GM12878 (cell line): ENCODE measurements around the gene KLHL36. TPM values are rescaled to one million over a fixed set of nuclear protein-coding genes. Genes with fewer than 3 reads are reported as not detected.

Experiments used
- ATAC-seq: fragments of 200-7000 bp; cut with Tn5 transposase; 3 replicates; pipeline ENCODE4 v1.9.1; 2020; ENCODE audit warnings: mild to moderate bottlenecking, moderate library complexity
- BruUV-seq: library from RNA; stranded (reverse); fragments of 400-500 nt; replicated peaks from 2 replicates; lab custom pipeline; 2021; lab: Mats Ljungman, UMichigan
- CTCF ChIA-PET: fragments of 300-600 bp; sonication (Branson Sonifier 250); formaldehyde crosslinking; extraction: SDS; loops from one replicate; lab custom pipeline; 2021; ENCODE audit warnings: inconsistent platforms; lab: Yijun Ruan, JAX
- POLR2A ChIA-PET: fragments of 350-600 bp; formaldehyde crosslinking; extraction: SDS; loops from one replicate; lab custom pipeline; 2021; ENCODE audit warnings: inconsistent platforms; lab: Charles Lee
- RAD21 ChIA-PET: fragments of 300-600 bp; sonication (Branson Sonifier 250); formaldehyde crosslinking; loops from one replicate; lab custom pipeline; 2023; ENCODE audit warnings: antibody characterized with exemption; ENCODE audit not compliant: unreplicated experiment; lab: Charles Lee
- SMC1A ChIA-PET: fragments of 300-600 bp; sonication (Branson Sonifier 250); formaldehyde crosslinking; loops from one replicate; lab custom pipeline; 2023; ENCODE audit not compliant: unreplicated experiment, uncharacterized antibody; lab: Charles Lee
- DNase-seq: peaks from one replicate; pipeline ENCODE4 v3.0.0-alpha.2; 2011; ENCODE audit warnings: low read depth, low spot score
- FAIRE-seq: peaks from 3 replicates; lab custom pipeline; 2011; peaks lifted over from hg19 to GRCh38; lab: Jason Lieb, UNC
- H2AFZ ChIP-seq: 2 replicates; pipeline ENCODE4 v1.6.0; 2011; ENCODE audit warnings: low read depth, low read length, control low read depth; ENCODE audit not compliant: control insufficient read depth
- H3K27ac ChIP-seq: 2 replicates; pipeline ENCODE4 v1.5.1; 2011; ENCODE audit warnings: control low read depth; ENCODE audit not compliant: control insufficient read depth, insufficient read depth
- H3K27me3 ChIP-seq, 2 experiments: replicated peaks in 1 of 2; 2 replicates each; pipeline versions ENCODE4 v1.6.0 to v1.6.1; 2011; ENCODE audit warnings: low read length in 1 of 2; ENCODE audit not compliant: control insufficient read depth in 2 of 2, insufficient read depth in 2 of 2
- H3K36me3 ChIP-seq, 2 experiments: 2 replicates each; pipeline ENCODE4 v1.5.1; 2011; ENCODE audit warnings: low read length in 1 of 2; ENCODE audit not compliant: control insufficient read depth in 2 of 2, insufficient read depth in 2 of 2
- H3K4me1 ChIP-seq: 2 replicates; pipeline ENCODE4 v1.6.1; 2011; ENCODE audit warnings: mild to moderate bottlenecking, low read length, moderate library complexity, mixed read lengths; ENCODE audit not compliant: control insufficient read depth, insufficient read depth
- H3K4me2 ChIP-seq: 2 replicates; pipeline ENCODE4 v1.6.0; 2011; ENCODE audit warnings: control low read depth; ENCODE audit not compliant: control insufficient read depth, insufficient read depth
- H3K4me3 ChIP-seq: fragments of 200-600 bp; sonication (generic); 2 replicates; pipeline ENCODE4 v1.5.1; 2016
- H3K79me2 ChIP-seq: 2 replicates; pipeline ENCODE4 v1.6.0; 2011; ENCODE audit warnings: low read length; ENCODE audit not compliant: control insufficient read depth, insufficient read depth
- H3K9ac ChIP-seq: 2 replicates; pipeline ENCODE4 v1.8.0; 2011; ENCODE audit warnings: low read length, control low read depth, mixed read lengths; ENCODE audit not compliant: control insufficient read depth, insufficient read depth
- H3K9me3 ChIP-seq: replicated peaks from 3 replicates; pipeline ENCODE4 v1.5.1; 2011; ENCODE audit warnings: mild to moderate bottlenecking, low read length; ENCODE audit not compliant: control insufficient read depth, insufficient read depth
- H4K20me1 ChIP-seq: 2 replicates; pipeline ENCODE4 v1.6.0; 2011; ENCODE audit not compliant: control insufficient read depth, insufficient read depth
- CHD2 ChIP-seq: IDR thresholded peaks from 2 replicates; pipeline ENCODE4 v1.6.1; 2011; ENCODE audit warnings: low read depth, low read length, improper control_type of control experiment, borderline replicate concordance
- FOS ChIP-seq: IDR thresholded peaks from 3 replicates; pipeline ENCODE4 v1.6.1; 2011; ENCODE audit warnings: borderline replicate concordance; ENCODE audit not compliant: insufficient read length; ENCODE audit errors: extremely low read depth
- FOXM1 ChIP-seq: IDR thresholded peaks from 2 replicates; pipeline ENCODE4 v1.6.1; 2012; ENCODE audit warnings: low read depth, mild to moderate bottlenecking, inconsistent platforms, low read length, moderate library complexity
- IRF4 ChIP-seq: IDR thresholded peaks from 2 replicates; pipeline ENCODE4 v1.6.1; 2011; ENCODE audit warnings: low read depth, low read length
- JUND ChIP-seq: IDR thresholded peaks from 2 replicates; pipeline ENCODE4 v1.6.1; 2012; ENCODE audit warnings: low read depth, mild to moderate bottlenecking, low read length, improper control_type of control experiment, moderate library complexity
- MEF2B ChIP-seq: fragments of 450-650 bp; IDR thresholded peaks from 2 replicates; pipeline ENCODE4 v1.6.1; 2018; ENCODE audit warnings: mild to moderate bottlenecking, moderate library complexity; ENCODE audit not compliant: partially characterized antibody, poor library complexity, severe bottlenecking
- NR2C1 ChIP-seq: fragments of 450-650 bp; IDR thresholded peaks from 2 replicates; pipeline ENCODE4 v1.6.1; 2017; ENCODE audit warnings: antibody characterized with exemption, mild to moderate bottlenecking, moderate library complexity
- RB1 ChIP-seq: fragments of 450-650 bp; formaldehyde crosslinking; IDR thresholded peaks from 2 replicates; pipeline ENCODE4 v1.6.1; 2017; ENCODE audit warnings: mild to moderate bottlenecking, borderline replicate concordance
- SMARCA5 ChIP-seq: fragments of 450-650 bp; IDR thresholded peaks from 2 replicates; pipeline ENCODE4 v1.6.1; 2017; ENCODE audit warnings: mild to moderate bottlenecking
- STAT1 ChIP-seq: fragments of 450-650 bp; conservative IDR thresholded peaks from 2 replicates; pipeline ENCODE4 v1.6.1; 2014; ENCODE audit warnings: antibody characterized with exemption, mild to moderate bottlenecking
- STAT3 ChIP-seq: IDR thresholded peaks from 2 replicates; pipeline ENCODE4 v1.6.1; 2011; ENCODE audit warnings: low read depth, low read length, improper control_type of control experiment
- TAF1 ChIP-seq: IDR thresholded peaks from 2 replicates; pipeline ENCODE4 v1.6.1; 2011; ENCODE audit warnings: mild to moderate bottlenecking, low read depth, low read length, borderline replicate concordance
- ZNF217 ChIP-seq: fragments of 450-650 bp; IDR thresholded peaks from 2 replicates; pipeline ENCODE4 v1.6.1; 2017; ENCODE audit warnings: antibody characterized with exemption, mild to moderate bottlenecking
- ZZZ3 ChIP-seq: IDR thresholded peaks from 2 replicates; pipeline ENCODE4 v1.6.1; 2011; ENCODE audit warnings: low read depth; ENCODE audit not compliant: control insufficient read depth, insufficient read length
- WGBS: methylation state at CpG from one replicate; pipeline ENCODE4 v1.1.6; 2016; ENCODE audit warnings: low lambda C conversion rate; ENCODE audit not compliant: insufficient replicate concordance, insufficient coverage; ENCODE audit errors: missing lambda C conversion rate; 5-methylcytosine and 5-hydroxymethylcytosine counted together
- in situ Hi-C: fragments of 300-500 bp; cut with MboI; formaldehyde crosslinking; loops from 9 replicates; pipeline ENCODE4 v1.14.3; 2018; ENCODE audit warnings: mixed read lengths
- intact Hi-C: fragments of 100-400 bp; cut with micrococcal nuclease; formaldehyde crosslinking; loops from one replicate; pipeline ENCODE4 v1.14.2; 2022; ENCODE audit not compliant: unreplicated experiment
- polyA plus RNA-seq, 11 experiments: library from polyadenylated mRNA; depleted of rRNA in 4 of 11; unstranded in 6 of 11; stranded (reverse) in 5 of 11; fragments of >200 nt; fragmentation: Nextera tagmentation in 4 of 11; fragmentation: Illumina TruSeq in 1 of 11; extraction: Ambion mirVana in 4 of 11; extraction: Trizol in 1 of 11; gene quantifications; 1 replicate in 1 of 11; 2 replicates in 10 of 11; pipeline versions ENCODE4 v1.2.1 to v1.2.3, GENCODE V29; 2011 to 2016; ENCODE audit warnings: inconsistent platforms in 2 of 11, missing spikeins in 2 of 11, low read depth in 1 of 11
- total RNA-seq, 4 experiments: library from RNA; depleted of rRNA in 3 of 4; stranded (reverse); fragments of >200 nt in 3 of 4; fragmentation: Illumina TruSeq in 1 of 4; extraction: Trizol in 1 of 4; gene quantifications; 2 replicates each; pipeline versions ENCODE4 v1.2.1 to v1.2.3, GENCODE V29; 2013 to 2021
- TF ChIP-seq, protein P1 (sequence below): IDR thresholded peaks from 2 replicates; pipeline ENCODE4 v1.6.1; 2012; ENCODE audit warnings: improper control_type of control experiment, low read depth, low read length; ENCODE audit not compliant: insufficient replicate concordance
- TF ChIP-seq, protein P2 (sequence below): fragments of 450-650 bp; IDR thresholded peaks from 2 replicates; pipeline ENCODE4 v1.6.1; 2017; ENCODE audit warnings: mild to moderate bottlenecking, low read depth, inconsistent platforms; ENCODE audit not compliant: poor library complexity, severe bottlenecking
- TF ChIP-seq, protein P3 (sequence below): IDR thresholded peaks from 2 replicates; pipeline ENCODE4 v1.6.1; 2011; ENCODE audit warnings: low read depth, mild to moderate bottlenecking, low read length, moderate library complexity, borderline replicate concordance; ENCODE audit errors: extremely low read depth

The KLHL36 gene
- total and polyA plus RNA-seq, 10 of the 15 experiments (the other 5 are each of a cell fraction or from before 2014, with no cell fraction given), result 2.6 to 45.3 (median 16.8) TPM

DNA sequence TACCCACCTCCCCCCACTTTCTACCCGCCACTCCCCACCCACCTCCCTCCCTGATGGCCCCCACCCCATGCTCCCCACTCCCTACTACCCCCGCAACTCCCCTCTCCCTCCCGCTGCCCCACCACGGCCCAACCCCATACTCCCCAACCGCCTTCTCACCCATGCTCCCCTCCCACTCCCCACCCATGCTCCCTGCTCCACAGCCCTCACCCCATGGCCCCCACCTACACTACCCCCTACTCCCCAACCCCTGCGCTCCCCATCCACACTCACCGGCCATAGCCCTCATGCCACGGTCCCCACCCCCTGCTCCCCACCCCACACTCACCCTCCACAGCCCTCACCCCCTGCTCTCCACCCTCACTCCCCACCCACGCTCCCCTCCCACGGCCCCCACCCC is 44.4 kb upstream of the KLHL36 start:
- RAD21 ChIA-PET, result interaction anchor here (10.3 to 13.6 kb wide), 2 partner anchors 14 to 90 kb away, joined by 79 to 224 read pairs; partner anchors contain the start of gene COTL1
- intact Hi-C loops, result no loop called here
- SMC1A ChIA-PET, result interaction anchor here (1.0 to 14.5 kb wide), 3 partner anchors 13 to 124 kb away, joined by 4 to 229 read pairs (median 183); partner anchors contain the start of gene COTL1
- H3K27ac ChIP-seq, result peak overlapping the region; percentile 100
- CTCF ChIA-PET, result interaction anchor here (0.5 to 5.4 kb wide), 2 partner anchors 18 to 41 kb away, joined by 4 to 42 read pairs; no protein-coding TSS in a partner anchor
- H4K20me1 ChIP-seq, result no peaks in the 10 kb centered on the region
- DNase-seq (no peak), ATAC-seq (no peak), FAIRE-seq (no peak)
- peak overlapping the region; percentile 83 for H3K4me2 ChIP-seq
- H3K27me3 ChIP-seq, result no peaks in the 10 kb centered on the region
- H3K36me3 ChIP-seq, result peaks cover 2 to 7% of the 10 kb centered on the region in 2 experiments; a peak in 3 of 4 replicates
- H3K9ac ChIP-seq, result no peak overlapping the region; the same call in 1 of the 2 replicates
- H3K9me3 ChIP-seq, result no peaks in the 10 kb centered on the region; the same call in 2 of the 3 replicates
- no CpG with 5 or more reads among the region's 10 CpGs for WGBS
- peak overlapping the region; percentile 60; the same call in 1 of the 2 replicates for H3K4me3 ChIP-seq
- H3K79me2 ChIP-seq, result peaks cover 93% of the 10 kb centered on the region
- no peak overlapping the region for H2AFZ ChIP-seq
- H3K4me1 ChIP-seq, result peaks cover 83% of the 10 kb centered on the region
- BruUV-seq, result no TSS peak
- in situ Hi-C loops, result loop anchor here (10.0 to 25.0 kb wide), 2 partner anchors 649 to 958 kb away; partner anchors contain the start of gene OSGIN1
- POLR2A ChIA-PET, result interaction anchor here (2.0 to 16.2 kb wide), 3 partner anchors 10 to 91 kb away, joined by 5 to 214 read pairs (median 60); partner anchors contain the start of gene COTL1
- no peak for TF ChIP-seq STAT3
- TF ChIP-seq, protein P1, sequence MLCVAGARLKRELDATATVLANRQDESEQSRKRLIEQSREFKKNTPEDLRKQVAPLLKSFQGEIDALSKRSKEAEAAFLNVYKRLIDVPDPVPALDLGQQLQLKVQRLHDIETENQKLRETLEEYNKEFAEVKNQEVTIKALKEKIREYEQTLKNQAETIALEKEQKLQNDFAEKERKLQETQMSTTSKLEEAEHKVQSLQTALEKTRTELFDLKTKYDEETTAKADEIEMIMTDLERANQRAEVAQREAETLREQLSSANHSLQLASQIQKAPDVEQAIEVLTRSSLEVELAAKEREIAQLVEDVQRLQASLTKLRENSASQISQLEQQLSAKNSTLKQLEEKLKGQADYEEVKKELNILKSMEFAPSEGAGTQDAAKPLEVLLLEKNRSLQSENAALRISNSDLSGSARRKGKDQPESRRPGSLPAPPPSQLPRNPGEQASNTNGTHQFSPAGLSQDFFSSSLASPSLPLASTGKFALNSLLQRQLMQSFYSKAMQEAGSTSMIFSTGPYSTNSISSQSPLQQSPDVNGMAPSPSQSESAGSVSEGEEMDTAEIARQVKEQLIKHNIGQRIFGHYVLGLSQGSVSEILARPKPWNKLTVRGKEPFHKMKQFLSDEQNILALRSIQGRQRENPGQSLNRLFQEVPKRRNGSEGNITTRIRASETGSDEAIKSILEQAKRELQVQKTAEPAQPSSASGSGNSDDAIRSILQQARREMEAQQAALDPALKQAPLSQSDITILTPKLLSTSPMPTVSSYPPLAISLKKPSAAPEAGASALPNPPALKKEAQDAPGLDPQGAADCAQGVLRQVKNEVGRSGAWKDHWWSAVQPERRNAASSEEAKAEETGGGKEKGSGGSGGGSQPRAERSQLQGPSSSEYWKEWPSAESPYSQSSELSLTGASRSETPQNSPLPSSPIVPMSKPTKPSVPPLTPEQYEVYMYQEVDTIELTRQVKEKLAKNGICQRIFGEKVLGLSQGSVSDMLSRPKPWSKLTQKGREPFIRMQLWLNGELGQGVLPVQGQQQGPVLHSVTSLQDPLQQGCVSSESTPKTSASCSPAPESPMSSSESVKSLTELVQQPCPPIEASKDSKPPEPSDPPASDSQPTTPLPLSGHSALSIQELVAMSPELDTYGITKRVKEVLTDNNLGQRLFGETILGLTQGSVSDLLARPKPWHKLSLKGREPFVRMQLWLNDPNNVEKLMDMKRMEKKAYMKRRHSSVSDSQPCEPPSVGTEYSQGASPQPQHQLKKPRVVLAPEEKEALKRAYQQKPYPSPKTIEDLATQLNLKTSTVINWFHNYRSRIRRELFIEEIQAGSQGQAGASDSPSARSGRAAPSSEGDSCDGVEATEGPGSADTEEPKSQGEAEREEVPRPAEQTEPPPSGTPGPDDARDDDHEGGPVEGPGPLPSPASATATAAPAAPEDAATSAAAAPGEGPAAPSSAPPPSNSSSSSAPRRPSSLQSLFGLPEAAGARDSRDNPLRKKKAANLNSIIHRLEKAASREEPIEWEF, result no peak
- TF ChIP-seq JUND, result no peak
- no peak for TF ChIP-seq IRF4
- TF ChIP-seq TAF1, result no peak
- no peak for TF ChIP-seq FOS
- TF ChIP-seq, protein P2, sequence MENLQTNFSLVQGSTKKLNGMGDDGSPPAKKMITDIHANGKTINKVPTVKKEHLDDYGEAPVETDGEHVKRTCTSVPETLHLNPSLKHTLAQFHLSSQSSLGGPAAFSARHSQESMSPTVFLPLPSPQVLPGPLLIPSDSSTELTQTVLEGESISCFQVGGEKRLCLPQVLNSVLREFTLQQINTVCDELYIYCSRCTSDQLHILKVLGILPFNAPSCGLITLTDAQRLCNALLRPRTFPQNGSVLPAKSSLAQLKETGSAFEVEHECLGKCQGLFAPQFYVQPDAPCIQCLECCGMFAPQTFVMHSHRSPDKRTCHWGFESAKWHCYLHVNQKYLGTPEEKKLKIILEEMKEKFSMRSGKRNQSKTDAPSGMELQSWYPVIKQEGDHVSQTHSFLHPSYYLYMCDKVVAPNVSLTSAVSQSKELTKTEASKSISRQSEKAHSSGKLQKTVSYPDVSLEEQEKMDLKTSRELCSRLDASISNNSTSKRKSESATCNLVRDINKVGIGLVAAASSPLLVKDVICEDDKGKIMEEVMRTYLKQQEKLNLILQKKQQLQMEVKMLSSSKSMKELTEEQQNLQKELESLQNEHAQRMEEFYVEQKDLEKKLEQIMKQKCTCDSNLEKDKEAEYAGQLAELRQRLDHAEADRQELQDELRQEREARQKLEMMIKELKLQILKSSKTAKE, result no peak
- no peak for TF ChIP-seq STAT1
- no peak for TF ChIP-seq ZNF217
- TF ChIP-seq SMARCA5, result no peak
- no peak for TF ChIP-seq NR2C1
- TF ChIP-seq ZZZ3, result no peak
- TF ChIP-seq FOXM1, result no peak
- TF ChIP-seq, protein P3, sequence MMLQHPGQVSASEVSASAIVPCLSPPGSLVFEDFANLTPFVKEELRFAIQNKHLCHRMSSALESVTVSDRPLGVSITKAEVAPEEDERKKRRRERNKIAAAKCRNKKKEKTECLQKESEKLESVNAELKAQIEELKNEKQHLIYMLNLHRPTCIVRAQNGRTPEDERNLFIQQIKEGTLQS, result no peak
- TF ChIP-seq MEF2B, result no peak
- no peak for TF ChIP-seq CHD2
- no peak for TF ChIP-seq RB1
